ENCODE data around the gene COBL. TPM values are rescaled to one million over a fixed set of nuclear protein-coding genes. Genes with fewer than 3 reads are reported as not detected.

Gene COBL
- total RNA-seq, 1 experiment from 2014 or later: 52.3 TPM

DNA sequence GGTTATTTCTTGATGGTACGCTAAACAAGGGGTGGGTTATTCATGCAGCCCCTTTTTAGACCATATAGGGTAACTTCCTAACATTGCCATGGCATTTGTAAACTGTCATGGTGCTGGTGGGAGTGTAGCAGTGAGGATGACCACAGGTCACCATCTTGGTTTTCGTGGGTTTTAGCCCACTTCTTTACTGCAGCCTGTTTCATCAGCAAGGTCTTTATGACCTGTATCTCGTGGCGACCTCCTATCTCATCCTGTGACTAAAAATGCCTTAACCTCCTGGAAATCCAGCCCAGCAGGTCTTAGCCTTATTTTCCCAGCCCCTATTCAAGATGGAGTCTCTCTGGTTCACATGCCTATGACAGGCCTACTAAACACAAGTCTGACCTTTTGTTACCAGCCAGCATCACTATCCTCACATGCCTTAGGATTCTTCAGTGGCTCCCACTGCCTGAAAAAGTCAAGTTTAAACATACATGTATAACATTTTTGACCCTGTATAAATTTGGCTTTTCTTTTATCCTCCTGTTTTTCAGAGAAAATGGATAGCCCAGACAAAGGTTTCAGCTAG lies 13.2 kb upstream of the COBL start:
- no peak overlapping the region for H4K91ac ChIP-seq (ENCODE audit: insufficient read length, low read depth, low read length)
- TF ChIP-seq CTCF (conservative IDR thresholded peaks at IDR 0.05): no peak
- H2BK12ac ChIP-seq (ENCODE audit: insufficient read length, low read depth, low read length): no peak overlapping the region
- H2BK20ac ChIP-seq (ENCODE audit: low read depth, low read length, poor library complexity, severe bottlenecking): no peak overlapping the region
- H3K79me2 ChIP-seq (ENCODE audit: insufficient read depth, low read length): peaks cover 5% of the 10 kb centered on the region; the same call in 1 of the 2 replicates
- no peak overlapping the region for H2BK120ac ChIP-seq (ENCODE audit: low read depth, low read length, poor library complexity, severe bottlenecking)
- no peak overlapping the region for H4K5ac ChIP-seq (ENCODE audit: insufficient read length, low read depth, low read length)
- H3K14ac ChIP-seq (ENCODE audit: insufficient read depth, low read length): no peak overlapping the region
- no peak overlapping the region for H2AK5ac ChIP-seq (ENCODE audit: insufficient read length, low read length)
- no peak overlapping the region for H4K8ac ChIP-seq (replicated peaks; ENCODE audit: insufficient read length, low read depth, low read length)
- H3K4me2 ChIP-seq (ENCODE audit: insufficient read depth, insufficient read length, low read length): no peak overlapping the region
- H3K4me1 ChIP-seq (ENCODE audit: insufficient read depth, low read length): peaks cover 9% of the 10 kb centered on the region; the same call in 1 of the 2 replicates
- H3K18ac ChIP-seq (ENCODE audit: insufficient read length, low read depth, low read length): no peak overlapping the region
- no peaks in the 10 kb centered on the region for H3K79me1 ChIP-seq (ENCODE audit: insufficient read depth, low read depth, low read length, poor library complexity, severe bottlenecking)
- DNase-seq: no peak
- Mint-ChIP-seq H3K4me3 (no peak overlapping the region), H3K27me3 (ENCODE audit: low read depth) (no peaks in the 10 kb centered on the region), H3K4me1 (peaks cover 49 to 52% of the 10 kb centered on the region in 2 experiments), H3K9me3 (no peaks in the 10 kb centered on the region; a peak in 2 of 5 replicates), H3K27ac (no peak overlapping the region), H3K36me3 (ENCODE audit: insufficient read depth in 1 of 3, low read depth in 3 of 3) (peaks cover 0 to 22% (median 6%) of the 10 kb centered on the region in 3 experiments; a peak in 3 of 7 replicates)
- H3K9me3 ChIP-seq (ENCODE audit: control insufficient read depth, low read depth, low read length): no peaks in the 10 kb centered on the region
- no peak overlapping the region for H3K9ac ChIP-seq (ENCODE audit: extremely low read depth, insufficient read length, low read length)
- H3K27ac ChIP-seq (ENCODE audit: insufficient read length, low read depth, low read length): no peak overlapping the region
- H3K56ac ChIP-seq (ENCODE audit: insufficient read length, low read depth, low read length): no peak overlapping the region
- no peaks in the 10 kb centered on the region for H3K27me3 ChIP-seq (ENCODE audit: insufficient read depth, low read length)
- H2BK15ac ChIP-seq (ENCODE audit: low read depth, low read length): no peak overlapping the region
- no peak overlapping the region for H3K4ac ChIP-seq (ENCODE audit: low read depth, low read length)
- H3T11ph ChIP-seq (ENCODE audit: low read length): no peak overlapping the region
- no peaks in the 10 kb centered on the region for H4K20me1 ChIP-seq (ENCODE audit: control insufficient read depth, insufficient read depth, insufficient read length)
- H2AFZ ChIP-seq (ENCODE audit: low read length): no peak overlapping the region
- H3K23me2 ChIP-seq (ENCODE audit: insufficient read length, low read depth, low read length, poor library complexity, severe bottlenecking): peaks cover 5% of the 10 kb centered on the region
- H2BK5ac ChIP-seq (ENCODE audit: insufficient read length, low read length): no peak overlapping the region
- WGBS (ENCODE audit: extremely low coverage, insufficient read length, low lambda C conversion rate): no CpG with 5 or more reads among the region's 4 CpGs
- H3K23ac ChIP-seq (ENCODE audit: insufficient read length, low read depth, low read length): no peak overlapping the region

All from H9 (cell line).